BE2C (cell line): ENCODE results near the gene TREM2.

Source experiments
- DNase-seq: peaks from one replicate; pipeline ENCODE4 v3.0.0-alpha.2; 2020
- H3K27me3 ChIP-seq: fragments of 250-450 bp; sonication (Bioruptor Pico); 2 replicates; pipeline ENCODE4 v1.5.1; 2020; ENCODE audit warnings: mild to moderate bottlenecking
- H3K36me3 ChIP-seq: fragments of 250-450 bp; sonication (Bioruptor Pico); 2 replicates; pipeline ENCODE4 v1.5.1; 2020; ENCODE audit warnings: mild to moderate bottlenecking
- H3K4me1 ChIP-seq: fragments of 250-450 bp; sonication (Bioruptor Pico); 2 replicates; pipeline ENCODE4 v1.5.1; 2020
- H3K4me3 ChIP-seq: 2 replicates; pipeline ENCODE4 v1.5.1; 2011; ENCODE audit warnings: low read depth, low read length
- H3K9me3 ChIP-seq: fragments of 250-450 bp; sonication (Bioruptor Pico); 2 replicates; pipeline ENCODE4 v1.5.1; 2020
- TF ChIP-seq, protein P1 (sequence below): IDR thresholded peaks from 2 replicates; pipeline ENCODE4 v1.5.1; 2012; ENCODE audit warnings: mild to moderate bottlenecking, low read depth, low read length

The TREM2 gene

GRCh38 chr6:41179163-41179562, 16.2 kb upstream of the TREM2 start:
- no peaks in the 10 kb centered on the region for H3K4me1 ChIP-seq
- peaks cover 5% of the 10 kb centered on the region for H3K27me3 ChIP-seq

DNA sequence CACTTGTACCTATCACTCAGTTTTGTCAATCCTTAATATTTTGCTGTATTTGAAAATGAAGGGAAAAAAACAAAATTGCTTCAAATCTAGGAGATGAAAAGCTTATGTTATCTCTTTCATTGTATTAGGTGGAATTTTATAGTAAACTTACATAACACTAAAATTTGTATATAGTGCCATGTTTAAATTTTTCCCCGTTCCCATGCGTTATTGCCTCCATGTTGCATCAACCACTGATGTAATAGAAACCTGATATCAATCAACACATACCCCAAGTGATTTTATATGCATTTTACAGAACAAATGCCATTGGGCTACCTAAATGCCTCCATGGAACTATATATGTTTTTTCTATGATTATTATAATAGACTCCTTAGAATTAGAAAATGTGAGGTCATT, 14.8 kb upstream of the TREM2 start:
- H3K27me3 ChIP-seq, result peaks cover 5% of the 10 kb centered on the region
- H3K9me3 ChIP-seq, result no peaks in the 10 kb centered on the region
- H3K4me1 ChIP-seq, result no peaks in the 10 kb centered on the region
- TF ChIP-seq, protein P1, sequence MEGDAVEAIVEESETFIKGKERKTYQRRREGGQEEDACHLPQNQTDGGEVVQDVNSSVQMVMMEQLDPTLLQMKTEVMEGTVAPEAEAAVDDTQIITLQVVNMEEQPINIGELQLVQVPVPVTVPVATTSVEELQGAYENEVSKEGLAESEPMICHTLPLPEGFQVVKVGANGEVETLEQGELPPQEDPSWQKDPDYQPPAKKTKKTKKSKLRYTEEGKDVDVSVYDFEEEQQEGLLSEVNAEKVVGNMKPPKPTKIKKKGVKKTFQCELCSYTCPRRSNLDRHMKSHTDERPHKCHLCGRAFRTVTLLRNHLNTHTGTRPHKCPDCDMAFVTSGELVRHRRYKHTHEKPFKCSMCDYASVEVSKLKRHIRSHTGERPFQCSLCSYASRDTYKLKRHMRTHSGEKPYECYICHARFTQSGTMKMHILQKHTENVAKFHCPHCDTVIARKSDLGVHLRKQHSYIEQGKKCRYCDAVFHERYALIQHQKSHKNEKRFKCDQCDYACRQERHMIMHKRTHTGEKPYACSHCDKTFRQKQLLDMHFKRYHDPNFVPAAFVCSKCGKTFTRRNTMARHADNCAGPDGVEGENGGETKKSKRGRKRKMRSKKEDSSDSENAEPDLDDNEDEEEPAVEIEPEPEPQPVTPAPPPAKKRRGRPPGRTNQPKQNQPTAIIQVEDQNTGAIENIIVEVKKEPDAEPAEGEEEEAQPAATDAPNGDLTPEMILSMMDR, result no peak
- no peaks in the 10 kb centered on the region for H3K36me3 ChIP-seq
- DNase-seq, result no peak
- no peak overlapping the region for H3K4me3 ChIP-seq

More at GRCh38 chr6:41179163-41179562, 16.2 kb upstream of the TREM2 start:
- H3K36me3 ChIP-seq, result no peaks in the 10 kb centered on the region
- TF ChIP-seq, protein P1, result no peak
- no peak for DNase-seq
- H3K9me3 ChIP-seq, result no peaks in the 10 kb centered on the region
- no peak overlapping the region for H3K4me3 ChIP-seq

- Histone ChIP-seq H3K4me1 (no peaks in the 10 kb centered on the region), H3K27me3 (peaks cover 5% of the 10 kb centered on the region), H3K36me3 (no peaks in the 10 kb centered on the region), H3K4me3 (no peak overlapping the region), H3K9me3 (no peaks in the 10 kb centered on the region)
- DNase-seq, result no peak
- TF ChIP-seq, protein P1, result no peak
These were observed 14.4 kb upstream of the TREM2 start for GRCh38 chr6:41177287-41177686.

DNA sequence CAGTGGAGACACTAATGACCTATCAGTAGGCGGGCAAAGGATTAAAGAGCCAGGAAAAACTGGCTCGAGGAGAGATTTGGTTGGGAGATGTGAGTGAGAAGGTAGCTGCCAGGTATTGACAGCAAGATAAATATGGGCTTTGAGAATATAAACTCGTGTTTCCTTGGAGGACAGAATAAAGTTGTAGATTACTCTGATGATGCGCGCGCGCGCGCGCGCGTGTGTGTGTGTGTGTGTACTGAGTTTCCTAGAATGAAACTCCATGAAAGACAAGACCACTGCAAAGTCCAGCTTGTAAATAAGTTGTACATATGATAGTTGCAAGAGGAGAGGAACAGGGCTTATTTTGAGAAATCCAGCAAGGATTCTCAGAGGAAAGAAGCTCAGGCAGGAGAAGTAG, 13.3 kb upstream of the TREM2 start:
- no peak overlapping the region for H3K4me3 ChIP-seq
- TF ChIP-seq, protein P1, result no peak
- H3K36me3 ChIP-seq, result no peaks in the 10 kb centered on the region
- H3K4me1 ChIP-seq, result no peaks in the 10 kb centered on the region
- peaks cover 5% of the 10 kb centered on the region for H3K27me3 ChIP-seq
- H3K9me3 ChIP-seq, result no peaks in the 10 kb centered on the region
- no peak for DNase-seq

DNA sequence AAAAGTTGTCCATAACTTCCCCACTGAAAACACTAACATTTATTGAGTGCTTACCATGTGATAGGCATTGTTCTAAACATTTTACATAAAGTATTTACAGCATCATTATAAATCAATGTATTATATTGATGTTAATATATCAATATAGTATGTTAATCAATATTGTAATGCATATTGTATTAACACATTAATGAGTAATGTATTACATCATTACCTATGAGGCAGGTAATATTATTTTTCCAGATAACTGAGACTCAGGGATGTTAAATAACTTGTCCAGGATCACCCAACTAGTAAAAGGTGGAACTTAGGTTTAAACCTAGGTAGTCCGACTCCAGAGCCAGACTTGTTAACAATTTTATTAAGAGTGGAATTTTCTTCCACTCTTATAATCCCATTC, 12.2 kb upstream of the TREM2 start:
- H3K4me1 ChIP-seq, result no peaks in the 10 kb centered on the region
- DNase-seq, result no peak
- no peaks in the 10 kb centered on the region for H3K36me3 ChIP-seq
- TF ChIP-seq, protein P1, result no peak
- H3K4me3 ChIP-seq, result no peak overlapping the region
- no peaks in the 10 kb centered on the region for H3K9me3 ChIP-seq
- H3K27me3 ChIP-seq, result peaks cover 5% of the 10 kb centered on the region

DNA sequence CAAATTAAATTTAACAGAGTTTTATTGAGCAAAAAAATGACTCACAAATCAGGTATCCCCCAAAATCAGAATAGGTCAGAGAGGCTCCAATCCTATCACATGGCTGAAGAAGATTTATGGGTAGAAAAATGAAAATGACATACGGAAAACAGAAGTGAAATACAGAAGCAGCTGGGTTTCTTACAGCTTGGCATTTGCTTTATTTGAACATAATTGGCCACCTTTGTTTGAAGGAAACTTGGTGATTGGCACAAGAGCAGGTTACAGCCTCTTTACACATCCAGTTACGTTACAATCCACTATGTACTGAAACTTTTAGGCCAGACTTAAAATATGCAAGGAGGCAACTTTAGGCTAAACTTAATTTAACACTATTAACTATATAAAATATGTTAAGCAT, 11.7 kb upstream of the TREM2 start:
- no peak for DNase-seq
- Histone ChIP-seq H3K27me3 (peaks cover 5% of the 10 kb centered on the region), H3K9me3 (no peaks in the 10 kb centered on the region), H3K4me3 (no peak overlapping the region), H3K4me1 (no peaks in the 10 kb centered on the region), H3K36me3 (no peaks in the 10 kb centered on the region)
- TF ChIP-seq, protein P1, result no peak
